Naive B cell (primary cell): Measurements from ENCODE around the gene FASLG. TPM values are rescaled to one million over a fixed set of nuclear protein-coding genes. Genes with fewer than 3 reads are reported as not detected.

ENCODE experiments used
- ATAC-seq, 2 donors: fragments of 150-1000 bp; cut with Tn5 transposase; 2 replicates each; pipeline ENCODE4 v1.10.0; 2021; ENCODE audit warnings: low read depth in 2 of 2, mild to moderate bottlenecking in 2 of 2, moderate library complexity in 2 of 2
- DNase-seq: peaks from one replicate; pipeline ENCODE4 v3.0.0; 2022
- H3K27ac Mint-ChIP-seq, 6 donors: one replicate each; pipeline ENCODE4 v1.8.0; 2020 to 2022; ENCODE audit warnings: mild to moderate bottlenecking in 6 of 6, mixed read lengths in 6 of 6, moderate library complexity in 5 of 6, inconsistent platforms in 2 of 6
- H3K27me3 Mint-ChIP-seq, 3 donors: one replicate each; pipeline ENCODE4 v1.8.0; 2021 to 2022; ENCODE audit warnings: mixed read lengths in 3 of 3, mild to moderate bottlenecking in 1 of 3
- H3K36me3 Mint-ChIP-seq, 2 donors: one replicate each; pipeline ENCODE4 v1.8.0; 2020 to 2022; ENCODE audit warnings: mixed read lengths in 2 of 2, inconsistent platforms in 1 of 2, mild to moderate bottlenecking in 1 of 2
- H3K4me1 Mint-ChIP-seq, 3 donors: one replicate each; pipeline ENCODE4 v1.8.0; 2020 to 2022; ENCODE audit warnings: mixed read lengths in 3 of 3, inconsistent platforms in 1 of 3, mild to moderate bottlenecking in 1 of 3, moderate library complexity in 1 of 3
- H3K4me3 Mint-ChIP-seq, 8 donors: one replicate each; pipeline ENCODE4 v1.8.0; 2020 to 2022; ENCODE audit warnings: mild to moderate bottlenecking in 8 of 8, mixed read lengths in 8 of 8, moderate library complexity in 8 of 8, inconsistent platforms in 2 of 8
- H3K9me3 Mint-ChIP-seq, 7 donors: one replicate each; pipeline ENCODE4 v1.8.0; 2020 to 2022; ENCODE audit warnings: mixed read lengths in 7 of 7, mild to moderate bottlenecking in 5 of 7, inconsistent platforms in 2 of 7, moderate library complexity in 1 of 7
- polyA plus RNA-seq, 6 donors: library from polyadenylated mRNA; unstranded; fragments of 300-500 nt; fragmentation: Illumina TruSeq; gene quantifications; one replicate each; pipeline ENCODE4 v1.2.3, GENCODE V29; 2021; ENCODE audit warnings: low read depth in 6 of 6

Gene FASLG
- polyA plus RNA-seq, 6 donors from 2014 or later: not detected

- H3K36me3 Mint-ChIP-seq: peaks cover 0 to 4% of the 10 kb centered on the region in 2 donors
- DNase-seq (no peak), ATAC-seq (no peak)
- no peaks in the 10 kb centered on the region for H3K27me3 Mint-ChIP-seq
- H3K27ac Mint-ChIP-seq: no peak overlapping the region
- H3K4me1 Mint-ChIP-seq: no peaks in the 10 kb centered on the region
- peaks cover 0 to 7% (median 3%) of the 10 kb centered on the region in 7 donors for H3K9me3 Mint-ChIP-seq
- no peak overlapping the region for H3K4me3 Mint-ChIP-seq
These were observed 28.7 kb upstream of the FASLG start for GRCh38 chr1:172630056-172630818.

GRCh38 chr1:172630868-172631267 lies 28.0 kb upstream of the FASLG start:
- H3K9me3 Mint-ChIP-seq: peaks cover 0 to 7% (median 3%) of the 10 kb centered on the region in 7 donors
- H3K27ac Mint-ChIP-seq: no peak overlapping the region
- peaks cover 0 to 4% of the 10 kb centered on the region in 2 donors for H3K36me3 Mint-ChIP-seq
- ATAC-seq: no peak
- no peaks in the 10 kb centered on the region for H3K4me1 Mint-ChIP-seq
- DNase-seq: no peak
- no peak overlapping the region for H3K4me3 Mint-ChIP-seq
- no peaks in the 10 kb centered on the region for H3K27me3 Mint-ChIP-seq

- Mint-ChIP-seq H3K4me3 (no peak overlapping the region), H3K4me1 (no peaks in the 10 kb centered on the region), H3K36me3 (no peaks in the 10 kb centered on the region), H3K9me3 (peaks cover 0 to 3% (median 0%) of the 10 kb centered on the region in 7 donors), H3K27ac (peak overlapping the region in 1 of 6 donors; percentile 8), H3K27me3 (no peaks in the 10 kb centered on the region)
- DNase-seq (no peak), ATAC-seq (no peak)
These were observed 21.4 kb upstream of the FASLG start for GRCh38 chr1:172637522-172637921.

GRCh38 chr1:172638249-172638648 lies 20.7 kb upstream of the FASLG start:
- Mint-ChIP-seq H3K27me3 (no peaks in the 10 kb centered on the region), H3K9me3 (peaks cover 0 to 3% (median 0%) of the 10 kb centered on the region in 7 donors), H3K27ac (no peak overlapping the region), H3K4me1 (peaks cover 3 to 5% (median 4%) of the 10 kb centered on the region in 3 donors), H3K36me3 (no peaks in the 10 kb centered on the region), H3K4me3 (no peak overlapping the region)
- DNase-seq (no peak), ATAC-seq (no peak)

GRCh38 chr1:172638885-172639831 lies 19.7 kb upstream of the FASLG start:
- no peak for ATAC-seq
- Mint-ChIP-seq H3K4me1 (peaks cover 12 to 14% (median 13%) of the 10 kb centered on the region in 3 donors), H3K27ac (no peak overlapping the region), H3K4me3 (peak overlapping the region in 1 of 8 donors; percentile 53), H3K27me3 (no peaks in the 10 kb centered on the region), H3K9me3 (peaks cover 0 to 3% (median 0%) of the 10 kb centered on the region in 7 donors), H3K36me3 (no peaks in the 10 kb centered on the region)
- no peak for DNase-seq

- Mint-ChIP-seq H3K36me3 (no peaks in the 10 kb centered on the region), H3K9me3 (peaks cover 0 to 3% (median 0%) of the 10 kb centered on the region in 7 donors), H3K27me3 (no peaks in the 10 kb centered on the region), H3K4me3 (no peak overlapping the region), H3K4me1 (peaks cover 17 to 21% (median 21%) of the 10 kb centered on the region in 3 donors), H3K27ac (no peak overlapping the region)
- DNase-seq: no peak
- no peak for ATAC-seq
These were observed 18.8 kb upstream of the FASLG start for GRCh38 chr1:172640111-172640510.

- Mint-ChIP-seq H3K4me1 (peaks cover 17 to 28% (median 28%) of the 10 kb centered on the region in 3 donors), H3K27me3 (peaks cover 0 to 8% (median 0%) of the 10 kb centered on the region in 3 donors), H3K36me3 (no peaks in the 10 kb centered on the region), H3K9me3 (peaks cover 0 to 3% (median 0%) of the 10 kb centered on the region in 7 donors), H3K4me3 (no peak overlapping the region), H3K27ac (peak overlapping the region in 1 of 6 donors; percentile 28)
- DNase-seq (no peak), ATAC-seq (no peak)
These were observed 17.4 kb upstream of the FASLG start for GRCh38 chr1:172641492-172641891.

GRCh38 chr1:172642970-172643369 lies 15.9 kb upstream of the FASLG start:
- ATAC-seq: no peak
- no peak for DNase-seq
- peaks cover 17 to 32% (median 31%) of the 10 kb centered on the region in 3 donors for H3K4me1 Mint-ChIP-seq

GRCh38 chr1:172646653-172647052 lies 12.2 kb upstream of the FASLG start:
- H3K27me3 Mint-ChIP-seq: peaks cover 0 to 10% (median 5%) of the 10 kb centered on the region in 3 donors
- no peaks in the 10 kb centered on the region for H3K9me3 Mint-ChIP-seq
- H3K4me1 Mint-ChIP-seq: peaks cover 17 to 32% (median 31%) of the 10 kb centered on the region in 3 donors
- no peak overlapping the region for H3K27ac Mint-ChIP-seq
- ATAC-seq (no peak), DNase-seq (no peak)
- H3K36me3 Mint-ChIP-seq: no peaks in the 10 kb centered on the region
- H3K4me3 Mint-ChIP-seq: no peak overlapping the region

More at GRCh38 chr1:172642970-172643369, 15.9 kb upstream of the FASLG start:
- Mint-ChIP-seq H3K9me3 (no peaks in the 10 kb centered on the region), H3K4me3 (no peak overlapping the region), H3K27me3 (peaks cover 0 to 10% (median 0%) of the 10 kb centered on the region in 3 donors), H3K36me3 (no peaks in the 10 kb centered on the region), H3K27ac (peak overlapping the region in 1 of 6 donors; percentile 71)

GRCh38 chr1:172647110-172647564 lies 11.8 kb upstream of the FASLG start:
- ATAC-seq (no peak), DNase-seq (no peak)
- Mint-ChIP-seq H3K27me3 (peaks cover 0 to 10% (median 5%) of the 10 kb centered on the region in 3 donors), H3K27ac (no peak overlapping the region), H3K4me1 (peaks cover 17 to 32% (median 31%) of the 10 kb centered on the region in 3 donors), H3K4me3 (no peak overlapping the region), H3K36me3 (no peaks in the 10 kb centered on the region), H3K9me3 (no peaks in the 10 kb centered on the region)

GRCh38 chr1:172647987-172648386 lies 10.9 kb upstream of the FASLG start:
- ATAC-seq: no peak
- Mint-ChIP-seq H3K4me3 (no peak overlapping the region), H3K27me3 (peaks cover 0 to 10% (median 5%) of the 10 kb centered on the region in 3 donors), H3K4me1 (peaks cover 17 to 31% (median 28%) of the 10 kb centered on the region in 3 donors), H3K9me3 (no peaks in the 10 kb centered on the region), H3K27ac (no peak overlapping the region), H3K36me3 (no peaks in the 10 kb centered on the region)
- DNase-seq: no peak

GRCh38 chr1:172650474-172651193 lies 8.3 kb upstream of the FASLG start:
- no peak for DNase-seq
- Mint-ChIP-seq H3K36me3 (no peaks in the 10 kb centered on the region), H3K27me3 (peaks cover 0 to 6% (median 5%) of the 10 kb centered on the region in 3 donors), H3K27ac (no peak overlapping the region), H3K4me1 (peaks cover 0 to 6% (median 5%) of the 10 kb centered on the region in 3 donors), H3K9me3 (no peaks in the 10 kb centered on the region), H3K4me3 (no peak overlapping the region)
- ATAC-seq: no peak
